ENCODE measurements around the gene CREB3. TPM values are rescaled to one million over a fixed set of nuclear protein-coding genes. Genes with fewer than 3 reads are reported as not detected.
A peak's percentile ranks its signal among the peaks of the same experiment; 100 is the strongest.

The CREB3 gene
- total RNA-seq, 1 donor from 2014 or later, result 25.0 TPM

- DNase-seq (ENCODE audit: low spot score), result no peak
- intact Hi-C loops (cut with DNase I), result no loop called here
Measured at GRCh38 chr9:35718721-35719511, 13.6 kb upstream of the CREB3 start.

DNA sequence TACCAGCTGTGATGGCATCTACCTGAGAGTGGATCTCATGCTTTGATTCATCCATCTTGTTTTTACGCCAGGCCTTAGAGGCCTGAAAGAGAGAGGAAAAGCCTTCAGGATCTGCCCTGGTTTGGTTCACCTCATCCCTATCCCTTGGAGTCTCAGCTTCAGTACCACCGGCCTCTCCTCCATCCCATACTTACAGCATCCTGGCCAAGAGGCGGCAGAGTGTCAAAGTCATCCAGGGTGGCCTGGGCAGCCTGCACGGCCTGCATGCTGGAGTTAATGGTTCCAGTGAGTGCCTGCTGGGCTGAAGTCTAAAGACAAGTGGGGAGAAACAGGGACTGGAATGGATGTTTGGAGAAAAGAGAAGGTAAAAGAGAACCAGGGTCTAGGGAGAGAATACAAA lies 12.9 kb upstream of the CREB3 start:
- intact Hi-C loops (cut with DNase I), result no loop called here
- no peak for DNase-seq (ENCODE audit: low spot score)

GRCh38 chr9:35723426-35723825 lies 9.0 kb upstream of the CREB3 start:
- no peak for DNase-seq (ENCODE audit: low spot score)
- intact Hi-C loops (cut with DNase I), result no loop called here

- DNase-seq (ENCODE audit: low spot score), result no peak
- intact Hi-C loops (cut with DNase I), result no loop called here
Measured at GRCh38 chr9:35723908-35724307, 8.6 kb upstream of the CREB3 start.

- no peak for DNase-seq (ENCODE audit: low spot score)
- intact Hi-C loops (cut with DNase I), result no loop called here
Measured at GRCh38 chr9:35725362-35725761, 7.1 kb upstream of the CREB3 start.

DNA sequence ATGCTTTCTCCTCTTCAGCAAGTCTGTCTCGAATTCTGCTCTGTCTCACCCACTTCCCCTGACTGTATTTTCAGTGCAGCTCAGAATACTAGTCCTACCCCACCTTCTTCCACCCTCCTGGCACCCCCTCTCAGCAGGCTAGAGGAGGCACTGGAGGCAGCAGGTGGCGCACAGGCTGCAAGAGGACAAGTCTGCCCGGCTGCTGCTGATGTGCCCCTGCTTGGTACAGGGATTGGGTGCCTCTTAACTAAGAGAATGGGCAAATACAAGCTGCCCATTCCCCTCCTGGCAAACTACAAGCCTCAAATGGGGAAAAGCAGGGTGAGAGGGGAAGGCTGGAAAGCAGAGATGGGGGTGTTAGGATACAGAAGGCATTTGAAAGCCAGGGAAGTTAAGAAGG lies 5.5 kb upstream of the CREB3 start:
- intact Hi-C loops (cut with DNase I), result no loop called here
- DNase-seq (ENCODE audit: low spot score), result no peak

- intact Hi-C loops (cut with DNase I), result no loop called here
- no peak for DNase-seq (ENCODE audit: low spot score)
Measured at GRCh38 chr9:35727676-35728040, 4.8 kb upstream of the CREB3 start.

- peak; percentile 92 for DNase-seq (ENCODE audit: low spot score)
- intact Hi-C loops (cut with DNase I), result no loop called here
Measured at GRCh38 chr9:35728041-35728971, 4.2 kb upstream of the CREB3 start.

GRCh38 chr9:35729101-35729500 lies 3.4 kb upstream of the CREB3 start:
- intact Hi-C loops (cut with DNase I), result no loop called here
- DNase-seq (ENCODE audit: low spot score), result no peak

- intact Hi-C loops (cut with DNase I), result loop anchor here (5.0 kb wide), 2 partner anchors 82 to 128 kb away; partner anchors contain the start of gene SPAG8
- DNase-seq (ENCODE audit: low spot score), result peak; percentile 92
Measured at GRCh38 chr9:35729700-35730485, 2.6 kb upstream of the CREB3 start.

DNA sequence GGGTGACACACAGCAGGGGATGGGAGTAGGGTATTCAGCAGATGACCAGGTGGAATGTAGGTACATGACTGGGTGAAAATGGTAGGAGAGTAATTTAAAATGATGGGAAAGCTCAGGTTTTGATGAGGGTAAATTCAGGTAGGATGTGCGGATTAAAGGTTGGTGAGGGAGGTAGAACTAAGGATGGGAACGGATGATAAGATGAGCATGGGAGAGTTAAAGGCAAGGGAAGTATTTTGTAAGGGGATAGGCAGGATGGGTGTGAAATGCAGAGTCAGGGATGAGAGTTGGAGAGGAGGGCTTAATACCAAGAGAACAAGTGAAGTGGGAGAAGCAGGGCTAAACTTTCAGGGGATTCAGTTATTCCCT lies 2.0 kb upstream of the CREB3 start:
- DNase-seq (ENCODE audit: low spot score), result no peak
- intact Hi-C loops (cut with DNase I), result loop anchor here (5.0 kb wide), 2 partner anchors 82 to 128 kb away; partner anchors contain the start of gene SPAG8

DNA sequence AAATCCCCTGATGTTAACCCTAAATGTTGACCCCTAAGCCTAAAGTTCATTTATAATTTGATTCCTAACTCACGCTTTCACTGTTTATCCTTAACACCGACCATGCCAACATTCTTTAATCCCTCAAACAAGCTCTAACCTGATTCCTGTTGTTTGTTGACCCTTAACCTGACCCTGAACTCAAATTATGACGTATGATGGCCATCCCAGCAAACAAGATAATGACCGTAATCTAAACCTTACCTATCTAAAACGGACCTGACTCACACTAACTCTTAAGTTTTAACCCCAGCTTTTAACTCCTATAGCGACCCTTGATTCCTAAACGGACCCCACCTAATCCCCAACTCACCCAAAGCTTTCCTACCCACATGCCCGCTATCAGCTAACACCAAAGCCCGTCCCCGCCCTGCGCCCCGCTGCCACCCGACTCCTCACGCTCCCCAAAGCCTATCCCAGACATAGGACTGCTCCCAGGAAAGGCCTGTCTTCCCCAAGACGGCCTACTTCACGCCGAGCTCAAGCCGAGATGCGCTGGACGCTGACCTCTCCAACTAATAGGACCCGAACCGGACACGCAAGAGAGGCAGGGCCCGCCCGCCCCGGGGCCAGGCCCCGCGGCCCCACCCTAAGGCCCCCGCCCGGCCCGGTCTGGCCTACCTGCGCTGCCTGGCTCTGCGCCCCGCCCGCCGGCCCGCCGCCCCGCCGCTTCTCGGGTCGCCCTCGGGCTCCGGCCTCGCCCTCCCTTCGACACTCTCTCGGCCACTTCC lies 866 bp upstream of the CREB3 start:
- intact Hi-C loops (cut with DNase I), result loop anchor here (1.0 to 5.0 kb wide), 5 partner anchors 17 to 129 kb away; partner anchors contain the start of genes GBA2, RGP1 and SPAG8
- DNase-seq (ENCODE audit: low spot score), result no peak

- intact Hi-C loops (cut with DNase I), result loop anchor here (1.0 to 5.0 kb wide), 4 partner anchors 16 to 131 kb away; partner anchors contain the start of genes GBA2, RGP1 and SPAG8
- no peak for DNase-seq (ENCODE audit: low spot score)
Measured at GRCh38 chr9:35732800-35733541, 505 bp downstream of the CREB3 start.

DNA sequence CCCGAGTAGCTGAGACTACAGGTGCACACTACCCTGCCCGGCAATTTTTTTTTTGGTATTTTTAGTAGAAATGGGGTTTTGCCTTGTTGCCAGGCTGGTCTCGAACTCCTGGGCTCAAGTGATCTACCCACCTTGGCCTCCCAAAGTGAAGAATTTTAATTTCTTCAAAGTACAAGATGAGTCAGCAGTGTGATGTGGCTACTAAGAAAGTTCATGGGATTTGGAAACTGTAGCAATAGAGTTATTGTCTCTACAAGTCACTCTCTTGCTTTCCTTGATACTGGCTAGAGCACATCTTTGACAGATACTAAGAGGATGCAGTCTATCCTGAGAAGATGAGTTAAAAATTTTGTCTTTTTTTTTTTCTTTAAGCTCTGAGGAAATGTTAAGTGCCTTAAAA lies 1.6 kb downstream of the CREB3 start:
- DNase-seq (ENCODE audit: low spot score), result no peak
- intact Hi-C loops (cut with DNase I), result loop anchor here (5.0 kb wide), 2 partner anchors 78 to 132 kb away; partner anchors contain the start of gene SPAG8

DNA sequence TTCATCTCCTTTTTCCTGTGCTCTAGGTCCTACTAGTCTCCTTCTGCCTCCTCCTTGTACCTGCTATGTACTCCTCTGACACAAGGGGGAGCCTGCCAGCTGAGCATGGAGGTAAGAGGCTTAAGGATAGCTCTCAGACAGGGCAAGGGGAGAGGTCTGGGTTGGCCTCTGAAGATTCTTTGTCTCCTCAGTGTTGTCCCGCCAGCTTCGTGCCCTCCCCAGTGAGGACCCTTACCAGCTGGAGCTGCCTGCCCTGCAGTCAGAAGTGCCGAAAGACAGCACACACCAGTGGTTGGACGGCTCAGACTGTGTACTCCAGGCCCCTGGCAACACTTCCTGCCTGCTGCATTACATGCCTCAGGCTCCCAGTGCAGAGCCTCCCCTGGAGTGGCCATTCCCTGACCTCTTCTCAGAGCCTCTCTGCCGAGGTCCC lies 3.8 kb downstream of the CREB3 start:
- DNase-seq (ENCODE audit: low spot score), result no peak
- intact Hi-C loops (cut with DNase I), result no loop called here

- DNase-seq (ENCODE audit: low spot score), result no peak
- intact Hi-C loops (cut with DNase I), result no loop called here
Measured at GRCh38 chr9:35737143-35737542, 4.7 kb downstream of the CREB3 start.

- intact Hi-C loops (cut with DNase I), result no loop called here
- DNase-seq (ENCODE audit: low spot score), result no peak
Measured at GRCh38 chr9:35738186-35738585, 5.7 kb downstream of the CREB3 start.

DNA sequence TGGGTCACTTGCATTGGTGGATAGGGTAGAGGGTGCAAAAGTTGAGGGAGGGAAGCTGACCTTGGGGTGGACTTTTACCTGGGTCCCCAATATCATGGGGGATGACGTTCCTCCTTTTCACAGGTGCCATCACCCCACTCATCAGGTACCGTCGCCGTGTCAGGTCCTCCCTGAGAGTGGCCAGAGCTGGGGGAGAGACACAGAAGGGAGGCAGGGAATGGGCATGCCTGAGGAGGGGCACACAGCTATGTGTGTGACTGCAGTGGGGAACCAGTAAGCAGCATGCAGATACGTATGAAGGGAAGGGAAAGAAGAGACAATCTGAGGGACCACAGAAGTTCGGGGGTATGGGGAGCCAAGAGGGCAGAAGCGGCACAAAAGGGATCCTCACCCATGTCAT lies 6.5 kb downstream of the CREB3 start:
- intact Hi-C loops (cut with DNase I), result no loop called here
- no peak for DNase-seq (ENCODE audit: low spot score)

Measured in cardiac septum (tissue), 1 donor.